Neural cell (in vitro differentiated cells): ENCODE results near the gene PSMB7. TPM values are rescaled to one million over a fixed set of nuclear protein-coding genes. Genes with fewer than 3 reads are reported as not detected.

ENCODE experiments used
- H2AFZ ChIP-seq: fragments of 200-600, 300-800 bp; sonication (generic), shearing (Covaris generic); 2 replicates; pipeline ENCODE4 v1.6.0; 2014; ENCODE audit warnings: low read depth, mild to moderate bottlenecking, antibody characterized with exemption, low read length, moderate library complexity
- H3F3A ChIP-seq: fragments of 200-600 bp; shearing (Covaris generic); 2 replicates; pipeline ENCODE4 v1.6.1; 2016; ENCODE audit warnings: mild to moderate bottlenecking, moderate library complexity, mixed read lengths, antibody characterized with exemption, low read length; ENCODE audit not compliant: insufficient read depth, poor library complexity, severe bottlenecking
- H3K27ac ChIP-seq: fragments of 200-600, 300-800 bp; sonication (generic), shearing (Covaris generic); 2 replicates; pipeline ENCODE4 v1.5.1; 2014; ENCODE audit warnings: mild to moderate bottlenecking, low read length, moderate library complexity
- H3K27me3 ChIP-seq: fragments of 300-800, 200-600 bp; sonication (generic), shearing (Covaris generic); 2 replicates; pipeline ENCODE4 v1.6.0; 2014; ENCODE audit warnings: mild to moderate bottlenecking, low read depth, low read length, moderate library complexity; ENCODE audit not compliant: insufficient read depth
- H3K36me3 ChIP-seq: fragments of 300-800, 200-600 bp; sonication (generic), shearing (Covaris generic); 2 replicates; pipeline ENCODE4 v1.5.1; 2014; ENCODE audit warnings: mild to moderate bottlenecking, antibody characterized with exemption, low read length, moderate library complexity; ENCODE audit not compliant: insufficient read depth
- H3K4me2 ChIP-seq: fragments of 300-800, 200-600 bp; sonication (generic), shearing (Covaris generic); 2 replicates; pipeline ENCODE4 v1.6.0; 2014; ENCODE audit warnings: mild to moderate bottlenecking, low read length
- H3K4me3 ChIP-seq: fragments of 300-800, 200-600 bp; sonication (generic), shearing (Covaris generic); 2 replicates; pipeline ENCODE4 v1.5.1; 2014; ENCODE audit warnings: mild to moderate bottlenecking, low read length, moderate library complexity
- H3K79me2 ChIP-seq: fragments of 200-600 bp; shearing (Covaris generic); replicated peaks from 2 replicates; pipeline ENCODE4 v1.6.0; 2014; ENCODE audit warnings: mild to moderate bottlenecking, low read length, moderate library complexity; ENCODE audit not compliant: insufficient read depth
- H3K9ac ChIP-seq: fragments of 300-800, 200-600 bp; sonication (generic), shearing (Covaris generic); 2 replicates; pipeline ENCODE4 v1.6.1; 2016; ENCODE audit warnings: mild to moderate bottlenecking, low read length, mixed read lengths
- H3K9me2 ChIP-seq: fragments of 200-600 bp; shearing (Covaris generic); 2 replicates; pipeline ENCODE4 v1.6.1; 2016; ENCODE audit warnings: mild to moderate bottlenecking, low read length, mixed read lengths; ENCODE audit not compliant: insufficient read depth
- H3K9me3 ChIP-seq: fragments of 200-600, 300-800 bp; sonication (generic), shearing (Covaris generic); 2 replicates; pipeline ENCODE4 v1.6.1; 2016; ENCODE audit warnings: mild to moderate bottlenecking, mixed run types, low read length, moderate library complexity, mixed read lengths
- H4K20me1 ChIP-seq: fragments of 200-600 bp; shearing (Covaris generic); 2 replicates; pipeline ENCODE4 v1.6.1; 2016; ENCODE audit warnings: mild to moderate bottlenecking, mixed run types; ENCODE audit not compliant: insufficient read depth
- EP300 ChIP-seq: fragments of 450-650 bp; conservative IDR thresholded peaks from 2 replicates; pipeline ENCODE4 v1.6.1; 2014; ENCODE audit warnings: antibody characterized with exemption, mild to moderate bottlenecking, moderate library complexity; ENCODE audit not compliant: poor library complexity, severe bottlenecking
- EZH2 ChIP-seq: fragments of 200-600, 300-800 bp; shearing (Covaris generic), sonication (generic); IDR thresholded peaks from 2 replicates; pipeline ENCODE4 v1.6.1; 2014; ENCODE audit warnings: antibody characterized with exemption, low read length, borderline replicate concordance, mild to moderate bottlenecking; ENCODE audit not compliant: insufficient read depth, poor library complexity, severe bottlenecking
- MXI1 ChIP-seq: fragments of 450-650 bp; conservative IDR thresholded peaks from 2 replicates; pipeline ENCODE4 v1.6.1; 2014; ENCODE audit warnings: antibody characterized with exemption, mild to moderate bottlenecking; ENCODE audit not compliant: poor library complexity, severe bottlenecking
- POLR2AphosphoS5 ChIP-seq: IDR thresholded peaks from 2 replicates; pipeline ENCODE4 v1.6.1; 2012
- RAD21 ChIP-seq: fragments of 450-650 bp; conservative IDR thresholded peaks from 2 replicates; pipeline ENCODE4 v1.6.1; 2014; ENCODE audit warnings: antibody characterized with exemption, mild to moderate bottlenecking, moderate library complexity
- SMC3 ChIP-seq: fragments of 450-650 bp; conservative IDR thresholded peaks from 2 replicates; pipeline ENCODE4 v1.6.1; 2014; ENCODE audit warnings: antibody characterized with exemption, mild to moderate bottlenecking, moderate library complexity; ENCODE audit not compliant: poor library complexity
- TAF1 ChIP-seq: IDR thresholded peaks from 2 replicates; pipeline ENCODE4 v1.6.1; 2012; ENCODE audit warnings: low read depth
- polyA plus RNA-seq: library from polyadenylated mRNA; depleted of rRNA; stranded (reverse); fragments of >200 nt; gene quantifications from 2 replicates; pipeline ENCODE4 v1.2.3, GENCODE V29; 2014
- TF ChIP-seq, protein P1 (sequence below): IDR thresholded peaks from 2 replicates; pipeline ENCODE4 v1.6.1; 2012; ENCODE audit warnings: borderline replicate concordance
- TF ChIP-seq, protein P2 (sequence below): fragments of 450-650 bp; IDR thresholded peaks from 2 replicates; pipeline ENCODE4 v1.5.1; 2014; ENCODE audit warnings: antibody characterized with exemption, mild to moderate bottlenecking, moderate library complexity; ENCODE audit not compliant: poor library complexity, severe bottlenecking

The PSMB7 gene
- polyA plus RNA-seq, 1 donor from 2014 or later, result 363 TPM

DNA sequence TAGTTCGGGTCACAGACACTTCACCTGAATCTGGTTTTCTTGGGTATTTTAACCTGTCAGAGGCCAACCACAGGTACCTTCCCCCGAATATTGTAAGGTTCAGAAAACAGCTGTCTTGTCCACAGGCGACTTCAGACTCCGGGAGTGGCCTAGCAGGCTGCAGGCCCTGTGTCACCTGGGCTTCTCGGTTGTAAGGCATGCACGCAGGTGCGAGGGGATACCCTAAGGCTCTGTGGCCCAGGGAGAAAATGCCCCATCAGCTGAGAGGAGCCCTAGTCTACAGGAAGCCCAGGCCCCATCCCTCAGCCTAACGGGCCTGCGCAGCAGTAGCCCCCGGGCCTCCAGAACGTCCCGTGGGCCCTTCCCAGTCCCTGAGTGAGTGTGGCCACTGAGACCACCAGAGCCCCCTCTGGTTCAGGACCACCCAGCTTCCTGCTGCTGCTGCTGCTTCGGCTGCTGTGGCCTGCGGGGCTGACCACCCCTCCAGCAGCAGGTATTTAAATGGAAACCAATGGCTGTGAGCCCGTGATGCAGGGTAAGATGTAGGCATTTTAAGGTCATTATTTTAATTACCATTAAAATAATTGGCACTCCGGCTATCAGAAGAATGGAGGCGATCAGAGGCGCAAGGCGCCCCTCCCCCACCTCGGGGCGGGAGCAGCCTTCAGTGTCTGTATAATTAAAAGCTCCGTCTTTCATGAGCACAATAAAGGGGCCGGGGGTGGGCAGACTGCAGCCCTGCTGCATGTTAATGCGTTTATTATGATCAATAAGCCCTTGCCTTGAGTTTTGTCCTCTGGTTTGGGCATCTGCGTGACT is 65.4 kb downstream of the PSMB7 start:
- no peaks in the 10 kb centered on the region for H3F3A ChIP-seq
- H3K4me3 ChIP-seq, result no peak overlapping the region
- no peaks in the 10 kb centered on the region for H3K27me3 ChIP-seq
- no peaks in the 10 kb centered on the region for H3K9me2 ChIP-seq
- H3K79me2 ChIP-seq, result no peaks in the 10 kb centered on the region
- no peak overlapping the region for H2AFZ ChIP-seq
- H3K27ac ChIP-seq, result no peak overlapping the region
- H3K36me3 ChIP-seq, result no peaks in the 10 kb centered on the region
- H3K9me3 ChIP-seq, result no peaks in the 10 kb centered on the region
- H3K9ac ChIP-seq, result no peak overlapping the region
- no peak overlapping the region for H3K4me2 ChIP-seq
- no peaks in the 10 kb centered on the region for H4K20me1 ChIP-seq
- TF ChIP-seq, protein P1, sequence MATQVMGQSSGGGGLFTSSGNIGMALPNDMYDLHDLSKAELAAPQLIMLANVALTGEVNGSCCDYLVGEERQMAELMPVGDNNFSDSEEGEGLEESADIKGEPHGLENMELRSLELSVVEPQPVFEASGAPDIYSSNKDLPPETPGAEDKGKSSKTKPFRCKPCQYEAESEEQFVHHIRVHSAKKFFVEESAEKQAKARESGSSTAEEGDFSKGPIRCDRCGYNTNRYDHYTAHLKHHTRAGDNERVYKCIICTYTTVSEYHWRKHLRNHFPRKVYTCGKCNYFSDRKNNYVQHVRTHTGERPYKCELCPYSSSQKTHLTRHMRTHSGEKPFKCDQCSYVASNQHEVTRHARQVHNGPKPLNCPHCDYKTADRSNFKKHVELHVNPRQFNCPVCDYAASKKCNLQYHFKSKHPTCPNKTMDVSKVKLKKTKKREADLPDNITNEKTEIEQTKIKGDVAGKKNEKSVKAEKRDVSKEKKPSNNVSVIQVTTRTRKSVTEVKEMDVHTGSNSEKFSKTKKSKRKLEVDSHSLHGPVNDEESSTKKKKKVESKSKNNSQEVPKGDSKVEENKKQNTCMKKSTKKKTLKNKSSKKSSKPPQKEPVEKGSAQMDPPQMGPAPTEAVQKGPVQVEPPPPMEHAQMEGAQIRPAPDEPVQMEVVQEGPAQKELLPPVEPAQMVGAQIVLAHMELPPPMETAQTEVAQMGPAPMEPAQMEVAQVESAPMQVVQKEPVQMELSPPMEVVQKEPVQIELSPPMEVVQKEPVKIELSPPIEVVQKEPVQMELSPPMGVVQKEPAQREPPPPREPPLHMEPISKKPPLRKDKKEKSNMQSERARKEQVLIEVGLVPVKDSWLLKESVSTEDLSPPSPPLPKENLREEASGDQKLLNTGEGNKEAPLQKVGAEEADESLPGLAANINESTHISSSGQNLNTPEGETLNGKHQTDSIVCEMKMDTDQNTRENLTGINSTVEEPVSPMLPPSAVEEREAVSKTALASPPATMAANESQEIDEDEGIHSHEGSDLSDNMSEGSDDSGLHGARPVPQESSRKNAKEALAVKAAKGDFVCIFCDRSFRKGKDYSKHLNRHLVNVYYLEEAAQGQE, result no peak
- TF ChIP-seq EZH2, result no peak

GRCh38 chr9:124349267-124349666 is 66.0 kb downstream of the PSMB7 start:
- Histone ChIP-seq H3K27ac (no peak overlapping the region), H3K27me3 (no peaks in the 10 kb centered on the region), H3K4me3 (no peak overlapping the region), H3F3A (no peaks in the 10 kb centered on the region), H3K9me2 (no peaks in the 10 kb centered on the region), H4K20me1 (no peaks in the 10 kb centered on the region), H3K9me3 (no peaks in the 10 kb centered on the region), H3K79me2 (no peaks in the 10 kb centered on the region), H3K4me2 (no peak overlapping the region), H2AFZ (no peak overlapping the region), H3K36me3 (no peaks in the 10 kb centered on the region), H3K9ac (no peak overlapping the region)
- no peak for TF ChIP-seq SMC3
- TF ChIP-seq POLR2AphosphoS5, result no peak
- no peak for TF ChIP-seq TAF1
- TF ChIP-seq, protein P2, sequence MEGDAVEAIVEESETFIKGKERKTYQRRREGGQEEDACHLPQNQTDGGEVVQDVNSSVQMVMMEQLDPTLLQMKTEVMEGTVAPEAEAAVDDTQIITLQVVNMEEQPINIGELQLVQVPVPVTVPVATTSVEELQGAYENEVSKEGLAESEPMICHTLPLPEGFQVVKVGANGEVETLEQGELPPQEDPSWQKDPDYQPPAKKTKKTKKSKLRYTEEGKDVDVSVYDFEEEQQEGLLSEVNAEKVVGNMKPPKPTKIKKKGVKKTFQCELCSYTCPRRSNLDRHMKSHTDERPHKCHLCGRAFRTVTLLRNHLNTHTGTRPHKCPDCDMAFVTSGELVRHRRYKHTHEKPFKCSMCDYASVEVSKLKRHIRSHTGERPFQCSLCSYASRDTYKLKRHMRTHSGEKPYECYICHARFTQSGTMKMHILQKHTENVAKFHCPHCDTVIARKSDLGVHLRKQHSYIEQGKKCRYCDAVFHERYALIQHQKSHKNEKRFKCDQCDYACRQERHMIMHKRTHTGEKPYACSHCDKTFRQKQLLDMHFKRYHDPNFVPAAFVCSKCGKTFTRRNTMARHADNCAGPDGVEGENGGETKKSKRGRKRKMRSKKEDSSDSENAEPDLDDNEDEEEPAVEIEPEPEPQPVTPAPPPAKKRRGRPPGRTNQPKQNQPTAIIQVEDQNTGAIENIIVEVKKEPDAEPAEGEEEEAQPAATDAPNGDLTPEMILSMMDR, result no peak
- TF ChIP-seq EZH2, result no peak
- TF ChIP-seq RAD21, result no peak
- TF ChIP-seq MXI1, result no peak
- TF ChIP-seq EP300, result no peak
- TF ChIP-seq, protein P1, result no peak
